ENCODE results near the gene HSD17B4.
"Not testable (repeated sequence)": the region's sequence is repeated elsewhere in the genome, so short reads cannot be mapped to it uniquely, and the experiment has no call there.

The HSD17B4 gene

GRCh38 chr5:119417891-119418605 is 34.2 kb upstream of the HSD17B4 start:
- Mint-ChIP-seq H3K4me1 (peaks cover 6% of the 10 kb centered on the region), H3K36me3 (ENCODE audit: insufficient read depth) (no peaks in the 10 kb centered on the region), H3K27me3 (no peaks in the 10 kb centered on the region), H3K27ac (ENCODE audit: low read depth) (no peak overlapping the region), H3K4me3 (no peak overlapping the region), H3K9me3 (no peaks in the 10 kb centered on the region)
- ATAC-seq (replicated peaks; ENCODE audit: extremely low read depth, poor library complexity, severe bottlenecking) (no peak), DNase-seq (ENCODE audit: low spot score in 2 of 2) (no peak)

- H3K9me3 Mint-ChIP-seq = no peaks in the 10 kb centered on the region
- H3K27me3 Mint-ChIP-seq = no peaks in the 10 kb centered on the region
- H3K36me3 Mint-ChIP-seq (ENCODE audit: insufficient read depth) = no peaks in the 10 kb centered on the region
- ATAC-seq (replicated peaks; ENCODE audit: extremely low read depth, poor library complexity, severe bottlenecking) (no peak), DNase-seq (ENCODE audit: low spot score in 2 of 2) (no peak)
- no peak overlapping the region for H3K27ac Mint-ChIP-seq (ENCODE audit: low read depth)
- H3K4me3 Mint-ChIP-seq = no peak overlapping the region
- H3K4me1 Mint-ChIP-seq = peaks cover 6% of the 10 kb centered on the region
Observed at GRCh38 chr5:119418606-119419100, 33.6 kb upstream of the HSD17B4 start.

DNA sequence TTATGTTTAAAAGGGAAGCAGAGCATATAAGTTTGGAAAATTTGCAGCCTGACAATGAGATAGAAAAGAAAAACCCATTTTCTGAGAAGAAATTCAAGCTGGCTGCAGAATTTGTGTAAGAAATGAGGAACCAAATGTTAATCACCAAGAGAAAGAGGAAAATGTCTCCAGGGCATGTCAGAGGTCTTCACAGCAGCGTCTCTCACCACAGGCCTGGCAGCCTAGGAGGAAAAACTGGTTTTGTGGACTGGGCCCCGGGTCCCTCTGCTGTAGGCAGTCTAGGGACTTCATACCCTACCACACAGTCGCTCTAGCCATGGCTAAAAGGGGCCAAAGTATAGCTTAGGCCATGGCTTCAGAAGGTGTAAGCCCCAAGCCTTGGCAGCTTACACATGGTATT is 32.1 kb upstream of the HSD17B4 start:
- Mint-ChIP-seq H3K27me3 (no peaks in the 10 kb centered on the region), H3K9me3 (no peaks in the 10 kb centered on the region), H3K4me1 (peaks cover 6% of the 10 kb centered on the region), H3K4me3 (no peak overlapping the region), H3K27ac (ENCODE audit: low read depth) (no peak overlapping the region), H3K36me3 (ENCODE audit: insufficient read depth) (no peaks in the 10 kb centered on the region)
- DNase-seq (ENCODE audit: low spot score in 2 of 2) = no peak
- ATAC-seq (replicated peaks; ENCODE audit: extremely low read depth, poor library complexity, severe bottlenecking) = no peak

DNA sequence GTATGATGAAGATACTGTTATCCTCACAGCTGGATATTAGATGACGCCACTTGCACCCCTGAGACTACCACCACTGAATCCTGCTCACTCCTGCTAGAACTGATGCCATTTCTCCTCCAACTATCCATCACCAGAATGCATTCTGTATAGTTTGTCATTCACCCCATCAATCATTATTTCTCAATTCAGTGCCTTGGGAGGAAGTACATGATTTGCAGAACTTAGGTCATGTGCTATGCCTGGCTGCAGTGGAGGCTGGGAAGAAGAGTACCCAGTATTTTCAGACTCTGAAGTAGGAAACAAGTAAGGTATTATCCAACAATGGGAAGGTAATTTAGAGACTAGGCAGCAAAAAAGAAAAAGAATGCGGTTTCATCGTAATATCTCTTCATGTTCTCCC is 26.2 kb upstream of the HSD17B4 start:
- no peaks in the 10 kb centered on the region for H3K4me1 Mint-ChIP-seq
- DNase-seq (ENCODE audit: low spot score in 2 of 2) = no peak
- no peak for ATAC-seq (replicated peaks; ENCODE audit: extremely low read depth, poor library complexity, severe bottlenecking)
- no peak overlapping the region for H3K27ac Mint-ChIP-seq (ENCODE audit: low read depth)
- no peaks in the 10 kb centered on the region for H3K36me3 Mint-ChIP-seq (ENCODE audit: insufficient read depth)
- no peak overlapping the region for H3K4me3 Mint-ChIP-seq
- no peaks in the 10 kb centered on the region for H3K9me3 Mint-ChIP-seq
- H3K27me3 Mint-ChIP-seq = peaks cover 8% of the 10 kb centered on the region

GRCh38 chr5:119427060-119427459 is 25.2 kb upstream of the HSD17B4 start:
- DNase-seq (ENCODE audit: low spot score in 2 of 2) (no peak), ATAC-seq (replicated peaks; ENCODE audit: extremely low read depth, poor library complexity, severe bottlenecking) (no peak)
- no peak overlapping the region for H3K4me3 Mint-ChIP-seq
- no peaks in the 10 kb centered on the region for H3K4me1 Mint-ChIP-seq
- peaks cover 18% of the 10 kb centered on the region for H3K27me3 Mint-ChIP-seq
- no peak overlapping the region for H3K27ac Mint-ChIP-seq (ENCODE audit: low read depth)
- H3K9me3 Mint-ChIP-seq = no peaks in the 10 kb centered on the region
- no peaks in the 10 kb centered on the region for H3K36me3 Mint-ChIP-seq (ENCODE audit: insufficient read depth)

GRCh38 chr5:119427596-119427995 is 24.7 kb upstream of the HSD17B4 start:
- H3K27me3 Mint-ChIP-seq = peaks cover 19% of the 10 kb centered on the region

DNA sequence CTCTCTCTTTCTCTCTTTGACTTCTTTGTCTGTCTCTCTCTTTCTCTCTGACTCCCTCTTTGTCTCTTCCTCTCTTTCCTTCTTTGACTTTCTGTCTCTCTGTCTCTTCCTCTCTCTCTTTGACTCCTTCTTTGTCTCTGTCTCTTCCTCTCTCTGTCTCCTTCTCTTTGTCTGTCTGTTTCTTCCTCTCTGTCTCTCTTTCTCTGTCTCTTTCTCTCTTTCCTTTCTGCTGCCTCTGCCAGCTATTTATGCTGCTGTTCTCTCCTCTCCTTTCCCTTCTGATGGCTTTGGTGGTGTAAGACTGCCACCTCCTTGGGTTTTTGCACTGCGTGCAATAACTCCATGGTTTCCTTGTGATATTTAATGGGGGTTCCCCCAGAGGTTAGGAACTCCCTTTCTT is 24.1 kb upstream of the HSD17B4 start:
- H3K27me3 Mint-ChIP-seq = peaks cover 19% of the 10 kb centered on the region
- H3K27ac Mint-ChIP-seq (ENCODE audit: low read depth); DNase-seq (ENCODE audit: low spot score in 2 of 2); H3K4me3 Mint-ChIP-seq; H3K9me3 Mint-ChIP-seq; ATAC-seq (replicated peaks; ENCODE audit: extremely low read depth, poor library complexity, severe bottlenecking); H3K4me1 Mint-ChIP-seq; H3K36me3 Mint-ChIP-seq (ENCODE audit: insufficient read depth): not testable (repeated sequence)

More at GRCh38 chr5:119427596-119427995, 24.7 kb upstream of the HSD17B4 start:
- ATAC-seq (replicated peaks; ENCODE audit: extremely low read depth, poor library complexity, severe bottlenecking); DNase-seq (ENCODE audit: low spot score in 2 of 2); H3K4me3 Mint-ChIP-seq; H3K27ac Mint-ChIP-seq (ENCODE audit: low read depth); H3K36me3 Mint-ChIP-seq (ENCODE audit: insufficient read depth); H3K9me3 Mint-ChIP-seq; H3K4me1 Mint-ChIP-seq: not testable (repeated sequence)

DNA sequence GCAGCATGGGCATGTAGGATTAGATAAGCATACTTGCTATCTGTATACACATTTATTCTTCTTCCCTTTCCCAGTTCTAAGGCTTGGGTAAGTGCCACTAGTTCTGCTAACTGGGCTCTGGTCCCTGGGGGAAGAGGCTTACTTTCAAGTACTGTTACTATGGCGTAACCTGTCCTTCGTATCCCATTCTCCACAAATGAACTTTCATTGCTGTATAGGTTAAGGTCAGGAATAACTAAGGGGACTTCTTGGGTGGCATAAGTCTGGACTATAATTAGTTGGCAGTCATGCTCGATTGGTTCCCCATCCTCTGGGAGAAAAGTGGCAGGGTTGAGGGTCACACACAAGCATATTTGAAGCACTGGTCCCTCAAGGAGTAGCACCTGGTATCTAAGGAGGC is 23.7 kb upstream of the HSD17B4 start:
- DNase-seq (ENCODE audit: low spot score in 2 of 2); H3K27ac Mint-ChIP-seq (ENCODE audit: low read depth); H3K9me3 Mint-ChIP-seq; ATAC-seq (replicated peaks; ENCODE audit: extremely low read depth, poor library complexity, severe bottlenecking); H3K36me3 Mint-ChIP-seq (ENCODE audit: insufficient read depth); H3K4me3 Mint-ChIP-seq; H3K4me1 Mint-ChIP-seq: not testable (repeated sequence)
- peaks cover 19% of the 10 kb centered on the region for H3K27me3 Mint-ChIP-seq

DNA sequence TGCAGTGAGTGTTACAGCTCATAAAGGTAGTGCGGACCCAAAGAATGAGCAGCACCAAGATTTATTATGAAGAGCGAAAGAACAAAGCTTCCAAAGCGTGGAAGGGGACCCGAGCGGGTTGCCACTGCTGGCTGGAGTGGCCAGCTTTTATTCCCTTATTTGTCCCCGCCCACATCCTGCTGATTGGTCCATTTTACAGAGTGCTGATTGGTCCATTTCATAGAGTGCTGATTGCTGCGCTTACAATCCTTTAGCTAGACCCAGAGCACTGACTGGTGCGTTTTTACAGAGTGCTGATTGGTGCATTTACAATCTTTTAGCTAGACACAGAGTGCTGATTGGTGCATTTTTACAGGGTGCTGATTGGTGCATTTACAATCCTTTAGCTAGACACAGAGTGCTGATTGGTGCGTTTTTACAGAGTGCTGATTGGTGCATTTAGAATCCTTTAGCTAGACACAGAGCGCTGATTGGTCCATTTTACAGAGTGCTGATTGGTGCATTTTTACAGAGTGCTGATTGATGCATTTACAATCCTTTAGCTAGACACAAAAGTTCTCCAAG is 19.5 kb upstream of the HSD17B4 start:
- not testable (repeated sequence) for DNase-seq (ENCODE audit: low spot score in 2 of 2); H3K4me1 Mint-ChIP-seq; ATAC-seq (replicated peaks; ENCODE audit: extremely low read depth, poor library complexity, severe bottlenecking); H3K36me3 Mint-ChIP-seq (ENCODE audit: insufficient read depth); H3K9me3 Mint-ChIP-seq; H3K4me3 Mint-ChIP-seq
- peaks cover 49% of the 10 kb centered on the region for H3K27me3 Mint-ChIP-seq
- H3K27ac Mint-ChIP-seq (ENCODE audit: low read depth) = peak overlapping the region; percentile 56

DNA sequence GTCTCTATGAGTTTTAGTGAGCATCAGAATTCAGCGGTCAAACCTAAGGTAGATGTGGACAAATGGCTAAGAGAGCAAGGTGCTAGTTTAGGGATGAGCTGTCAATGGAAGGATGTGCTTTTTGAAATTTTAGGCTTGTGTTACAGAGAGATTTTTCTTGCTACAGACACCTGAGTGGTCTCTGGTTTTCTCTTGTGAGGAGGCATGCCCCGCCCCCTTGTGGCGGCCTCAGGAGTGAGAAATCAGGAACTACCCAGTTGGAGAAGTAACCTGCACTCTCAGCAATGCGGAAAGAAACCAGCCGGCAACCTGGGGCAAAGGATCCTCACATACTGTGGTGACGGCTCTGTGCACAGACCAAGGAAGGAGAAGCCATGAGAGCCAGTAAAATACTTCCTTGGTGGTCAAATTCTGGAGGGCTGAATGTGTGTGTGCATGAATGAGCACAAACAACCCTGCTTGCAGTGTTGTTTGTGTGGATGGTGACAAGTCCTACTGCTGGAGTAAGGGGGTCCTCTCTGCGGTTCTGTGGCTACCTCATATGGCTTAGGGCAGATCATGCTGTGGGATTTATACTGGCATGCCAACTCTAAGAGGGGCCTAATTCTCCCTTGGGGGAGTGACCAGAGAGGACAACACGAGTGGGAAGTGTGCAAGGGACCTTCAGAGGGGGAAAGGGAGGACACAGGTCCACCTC is 16.7 kb upstream of the HSD17B4 start:
- Mint-ChIP-seq H3K27me3 (peaks cover 69% of the 10 kb centered on the region), H3K4me3 (no peak overlapping the region), H3K4me1 (peaks cover 8% of the 10 kb centered on the region), H3K9me3 (no peaks in the 10 kb centered on the region), H3K27ac (ENCODE audit: low read depth) (no peak overlapping the region), H3K36me3 (ENCODE audit: insufficient read depth) (no peaks in the 10 kb centered on the region)
- peak; percentile 48 to 52 for DNase-seq (ENCODE audit: low spot score in 2 of 2)
- peak; percentile 75 for ATAC-seq (replicated peaks; ENCODE audit: extremely low read depth, poor library complexity, severe bottlenecking)

DNA sequence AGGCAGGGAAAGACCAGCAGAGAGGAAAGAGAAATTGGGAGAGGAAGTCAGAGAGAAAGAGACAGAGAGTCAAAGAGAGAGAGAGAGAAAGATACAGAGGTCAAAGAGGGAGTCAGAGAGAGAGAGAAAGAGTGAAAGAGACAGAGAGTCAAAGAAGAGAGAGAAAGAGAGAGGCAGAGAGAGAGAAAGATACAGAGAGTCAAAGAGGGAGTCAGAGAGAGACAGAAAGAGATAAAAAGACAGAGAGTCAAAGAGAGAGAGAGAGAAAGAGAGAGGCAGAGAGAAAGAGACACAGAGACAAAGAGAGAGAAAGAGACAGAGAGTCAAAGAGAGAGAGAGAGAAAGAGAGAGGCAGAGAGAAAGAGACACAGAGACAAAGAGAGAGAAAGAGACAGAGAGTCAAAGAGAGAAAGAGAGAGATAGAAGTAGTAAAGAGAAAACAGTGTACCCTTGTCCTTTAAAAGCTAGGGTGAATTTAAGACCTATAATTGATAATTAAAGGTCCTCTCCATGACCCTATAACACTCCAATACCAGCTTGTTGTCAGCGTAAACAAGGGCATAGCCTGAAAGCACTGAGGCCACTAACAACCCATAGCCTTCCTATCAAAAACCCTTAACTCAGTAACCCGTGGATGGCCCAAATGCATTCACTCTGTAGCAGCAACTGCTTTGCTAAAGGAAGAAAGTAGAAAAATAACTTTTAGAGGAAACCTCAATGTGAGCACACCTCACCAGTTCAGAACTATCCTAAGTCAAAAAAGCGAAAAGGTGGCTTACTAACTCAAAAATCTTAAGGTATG is 14.3 kb upstream of the HSD17B4 start:
- ATAC-seq (replicated peaks; ENCODE audit: extremely low read depth, poor library complexity, severe bottlenecking); H3K4me3 Mint-ChIP-seq; H3K9me3 Mint-ChIP-seq; DNase-seq (ENCODE audit: low spot score in 2 of 2); H3K36me3 Mint-ChIP-seq (ENCODE audit: insufficient read depth); H3K27ac Mint-ChIP-seq (ENCODE audit: low read depth); H3K4me1 Mint-ChIP-seq: not testable (repeated sequence)
- peaks cover 77% of the 10 kb centered on the region for H3K27me3 Mint-ChIP-seq

GRCh38 chr5:119438587-119438917 is 13.7 kb upstream of the HSD17B4 start:
- H3K4me1 Mint-ChIP-seq; H3K9me3 Mint-ChIP-seq; DNase-seq (ENCODE audit: low spot score in 2 of 2); H3K27ac Mint-ChIP-seq (ENCODE audit: low read depth); ATAC-seq (replicated peaks; ENCODE audit: extremely low read depth, poor library complexity, severe bottlenecking); H3K36me3 Mint-ChIP-seq (ENCODE audit: insufficient read depth): not testable (repeated sequence)
- Mint-ChIP-seq H3K27me3 (peaks cover 83% of the 10 kb centered on the region), H3K4me3 (peak overlapping the region; percentile 59)

Data from central memory CD8-positive, alpha-beta T cell (primary cell).